CD14-positive monocyte (primary cell): ENCODE results near the gene ADCY7. TPM values are rescaled to one million over a fixed set of nuclear protein-coding genes. Genes with fewer than 3 reads are reported as not detected.

Experiments used
- DNase-seq, 3 donors: peaks; one replicate each; pipeline ENCODE4 v3.0.0-alpha.2; 2011 to 2022
- H2AFZ ChIP-seq: 2 replicates; pipeline ENCODE4 v1.6.0; 2012; ENCODE audit warnings: mild to moderate bottlenecking, low read depth, low read length, inconsistent platforms; ENCODE audit not compliant: insufficient read depth, poor library complexity, severe bottlenecking
- H3K27ac ChIP-seq, 2 donors: 1 replicate in 1 of 2; 2 replicates in 1 of 2; pipeline ENCODE4 v1.5.1; 2012 to 2013; ENCODE audit warnings: low read length in 2 of 2, control low read depth in 1 of 2, inconsistent platforms in 1 of 2, low read depth in 1 of 2, mild to moderate bottlenecking in 1 of 2
- H3K27me3 ChIP-seq, 2 donors: one replicate each; pipeline versions ENCODE4 v1.6.0 to v1.6.1; 2011 to 2013; ENCODE audit warnings: low read length in 2 of 2; ENCODE audit not compliant: control insufficient read depth in 2 of 2, insufficient read depth in 2 of 2
- H3K36me3 ChIP-seq, 2 donors: replicated peaks in 1 of 2; 1 replicate in 1 of 2; 2 replicates in 1 of 2; pipeline versions ENCODE4 v1.5.1 to v1.6.1; 2012 to 2013; ENCODE audit warnings: low read length in 2 of 2, control low read depth in 1 of 2, inconsistent platforms in 1 of 2, mild to moderate bottlenecking in 1 of 2; ENCODE audit not compliant: insufficient read depth in 2 of 2, control insufficient read depth in 1 of 2
- H3K4me1 ChIP-seq, 2 donors: 1 replicate in 1 of 2; 2 replicates in 1 of 2; pipeline versions ENCODE4 v1.5.1 to v1.6.1; 2012 to 2013; ENCODE audit warnings: low read length in 2 of 2, control low read depth in 1 of 2, inconsistent platforms in 1 of 2, mild to moderate bottlenecking in 1 of 2, moderate library complexity in 1 of 2; ENCODE audit not compliant: insufficient read depth in 2 of 2, control insufficient read depth in 1 of 2
- H3K4me2 ChIP-seq: replicated peaks from 2 replicates; pipeline ENCODE3; 2012; ENCODE audit warnings: low read length, moderate library complexity, mild to moderate bottlenecking; ENCODE audit not compliant: poor library complexity, severe bottlenecking; ENCODE audit errors: extremely low read depth
- H3K4me3 ChIP-seq, 3 experiments: fragments of 200-600 bp in 1 of 3; sonication (generic) in 1 of 3; replicated peaks in 1 of 3; 1 replicate in 2 of 3; 2 replicates in 1 of 3; pipeline ENCODE4 v1.5.1; 2011 to 2013; ENCODE audit warnings: low read length in 3 of 3, mild to moderate bottlenecking in 3 of 3, control low read depth in 2 of 3, low read depth in 2 of 3, inconsistent platforms in 1 of 3, moderate library complexity in 1 of 3
- H3K79me2 ChIP-seq: 2 replicates; pipeline ENCODE4 v1.6.0; 2012; ENCODE audit warnings: mild to moderate bottlenecking, control low read depth, inconsistent platforms, low read length, moderate library complexity; ENCODE audit not compliant: insufficient read depth
- H3K9ac ChIP-seq: 2 replicates; pipeline ENCODE4 v1.6.0; 2017; ENCODE audit warnings: low read length, mild to moderate bottlenecking; ENCODE audit not compliant: insufficient read depth, poor library complexity, severe bottlenecking
- H3K9me3 ChIP-seq, 2 donors: replicated peaks in 1 of 2; 1 replicate in 1 of 2; 2 replicates in 1 of 2; pipeline versions ENCODE4 v1.5.1 to v1.6.1; 2012 to 2013; ENCODE audit warnings: low read length in 2 of 2, control low read depth in 1 of 2; ENCODE audit not compliant: control insufficient read depth in 1 of 2, insufficient read depth in 1 of 2
- H4K20me1 ChIP-seq: 2 replicates; pipeline ENCODE4 v1.6.0; 2012; ENCODE audit warnings: mild to moderate bottlenecking, low read length, control low read depth, moderate library complexity; ENCODE audit not compliant: insufficient read depth
- H3K27ac Mint-ChIP-seq, 7 donors: one replicate each; pipeline ENCODE4 v1.8.0; 2020; ENCODE audit warnings: mild to moderate bottlenecking in 7 of 7, mixed read lengths in 7 of 7, moderate library complexity in 6 of 7, inconsistent platforms in 2 of 7
- H3K27me3 Mint-ChIP-seq, 3 donors: one replicate each; pipeline ENCODE4 v1.8.0; 2021 to 2022; ENCODE audit warnings: low read depth in 3 of 3, mild to moderate bottlenecking in 3 of 3, mixed read lengths in 3 of 3, moderate library complexity in 3 of 3, inconsistent platforms in 1 of 3
- H3K36me3 Mint-ChIP-seq, 2 donors: one replicate each; pipeline ENCODE4 v1.8.0; 2020; ENCODE audit warnings: mixed read lengths in 2 of 2, inconsistent platforms in 1 of 2, mild to moderate bottlenecking in 1 of 2
- H3K4me1 Mint-ChIP-seq: one replicate; pipeline ENCODE4 v1.8.0; 2020; ENCODE audit warnings: mild to moderate bottlenecking, mixed read lengths
- H3K4me3 Mint-ChIP-seq, 2 donors: one replicate each; pipeline ENCODE4 v1.8.0; 2020; ENCODE audit warnings: mild to moderate bottlenecking in 2 of 2, mixed read lengths in 2 of 2, moderate library complexity in 1 of 2
- H3K9me3 Mint-ChIP-seq, 7 donors: one replicate each; pipeline ENCODE4 v1.8.0; 2020 to 2022; ENCODE audit warnings: mixed read lengths in 7 of 7, mild to moderate bottlenecking in 6 of 7, moderate library complexity in 6 of 7, inconsistent platforms in 2 of 7
- CTCF ChIP-seq: fragments of 200-600 bp; IDR thresholded peaks from one replicate; pipeline ENCODE4 v1.8.0; 2022; ENCODE audit warnings: antibody characterized with exemption, mild to moderate bottlenecking
- WGBS: methylation state at CpG from one replicate; pipeline ENCODE4 v1.1.5; 2013; ENCODE audit warnings: missing lambda C conversion rate; ENCODE audit not compliant: insufficient coverage; 5-methylcytosine and 5-hydroxymethylcytosine counted together
- intact Hi-C, 2 donors: fragments of 100-400 bp; cut with micrococcal nuclease; formaldehyde crosslinking; loops; one replicate each; pipeline versions ENCODE4 v1.15.0 to v1.15.1; 2023
- polyA plus RNA-seq, 3 donors: library from polyadenylated mRNA; depleted of rRNA in 1 of 3; unstranded in 2 of 3; stranded (reverse) in 1 of 3; fragments of 300-500 nt in 2 of 3; fragments of >200 nt in 1 of 3; fragmentation: Illumina TruSeq in 2 of 3; gene quantifications; 1 replicate in 2 of 3; 2 replicates in 1 of 3; pipeline ENCODE4 v1.2.3, GENCODE V29; 2012 to 2021

Gene ADCY7
- polyA plus RNA-seq, 3 donors = 53.1 to 230 (median 91.5) TPM

- Mint-ChIP-seq H3K36me3 (peaks cover 7 to 25% of the 10 kb centered on the region in 2 donors), H3K4me1 (peaks cover 86% of the 10 kb centered on the region), H3K27ac (peak overlapping the region; percentile 70 to 100 (median 86)), H3K9me3 (peaks cover 0 to 2% (median 0%) of the 10 kb centered on the region in 7 donors), H3K27me3 (no peaks in the 10 kb centered on the region), H3K4me3 (peak overlapping the region; percentile 9 to 51)
- Histone ChIP-seq H3K79me2 (peaks cover 100% of the 10 kb centered on the region), H3K4me3 (peak overlapping the region in 1 of 3 experiments; percentile 9), H3K27ac (peak overlapping the region; percentile 93 to 97), H4K20me1 (no peaks in the 10 kb centered on the region), H3K27me3 (no peaks in the 10 kb centered on the region), H3K36me3 (no peaks in the 10 kb centered on the region), H3K9ac (no peak overlapping the region), H2AFZ (no peak overlapping the region), H3K4me2 (peak overlapping the region; percentile 40), H3K9me3 (no peaks in the 10 kb centered on the region), H3K4me1 (peaks cover 95 to 96% of the 10 kb centered on the region in 2 donors)
- intact Hi-C loops = loop anchor here (1.0 to 10.0 kb wide), 3 partner anchors 12 to 424 kb away; partner anchors contain the start of gene NOD2 (in 1 of the 2)
- DNase-seq = peak; percentile 51 to 80 (median 78)
- TF ChIP-seq CTCF = no peak
- 28% methylated on average over 6 of the region's 13 CpGs for WGBS
Observed at GRCh38 chr16:50270510-50271147, 4.3 kb downstream of the ADCY7 start.

GRCh38 chr16:50271148-50272041 lies 5.0 kb downstream of the ADCY7 start:
- Histone ChIP-seq H4K20me1 (peaks cover 3% of the 10 kb centered on the region), H3K27ac (peak overlapping the region; percentile 93 to 97), H3K9ac (peak overlapping the region; percentile 33), H3K4me3 (peak overlapping the region in 1 of 3 experiments; percentile 86), H3K4me1 (peaks cover 95 to 96% of the 10 kb centered on the region in 2 donors), H2AFZ (no peak overlapping the region), H3K4me2 (peak overlapping the region; percentile 40), H3K27me3 (no peaks in the 10 kb centered on the region), H3K9me3 (no peaks in the 10 kb centered on the region), H3K36me3 (no peaks in the 10 kb centered on the region), H3K79me2 (peaks cover 100% of the 10 kb centered on the region)
- no peak for DNase-seq
- H3K27me3 Mint-ChIP-seq = no peaks in the 10 kb centered on the region
- peaks cover 87% of the 10 kb centered on the region for H3K4me1 Mint-ChIP-seq
- H3K9me3 Mint-ChIP-seq = peaks cover 0 to 2% (median 0%) of the 10 kb centered on the region in 7 donors
- intact Hi-C loops = loop anchor here (1.0 to 10.0 kb wide), 3 partner anchors 11 to 423 kb away; partner anchors contain the start of gene NOD2 (in 1 of the 2)
- H3K36me3 Mint-ChIP-seq = peaks cover 7 to 29% of the 10 kb centered on the region in 2 donors
- WGBS = 63% methylated on average over 5 of the region's 15 CpGs
- H3K4me3 Mint-ChIP-seq = peak overlapping the region; percentile 12 to 45
- TF ChIP-seq CTCF = no peak
- H3K27ac Mint-ChIP-seq = peak overlapping the region; percentile 79 to 100 (median 90)
